ENCODE measurements around the gene UBE2F. TPM values are rescaled to one million over a fixed set of nuclear protein-coding genes. Genes with fewer than 3 reads are reported as not detected.

The UBE2F gene
- total and polyA plus RNA-seq, 9 of the 15 experiments (the other 6 are each of a cell fraction or from before 2014, with no cell fraction given): 18.1 to 88.1 (median 53.0) TPM

DNA sequence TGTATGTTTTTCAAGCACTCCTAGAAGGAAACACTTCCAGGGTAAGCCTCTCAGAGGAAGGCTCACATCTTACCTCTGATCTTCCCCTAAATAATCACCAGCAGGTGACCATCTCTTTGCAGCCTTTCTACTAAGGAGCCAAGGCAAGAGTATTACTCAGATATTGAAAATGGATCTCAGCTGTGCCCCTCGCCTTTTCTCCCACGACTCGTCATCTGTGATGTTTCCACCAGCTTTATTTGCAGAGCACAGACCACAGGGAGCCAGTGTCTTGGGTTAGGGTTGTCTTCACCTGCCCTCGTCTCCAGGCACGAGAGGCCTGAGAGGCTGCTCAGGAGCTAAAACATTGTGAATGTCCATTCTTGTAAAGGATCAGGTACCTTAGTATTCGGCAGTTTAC is 77.0 kb downstream of the UBE2F start (continued):
- no peak for TF ChIP-seq ZNF655 (CRISPR knock-in tag; IDR thresholded peaks at IDR 0.05)
- no peak for TF ChIP-seq PML (IDR thresholded peaks at IDR 0.05; ENCODE audit: low read length)
- no peak for TF ChIP-seq ZNF232 (CRISPR knock-in tag; IDR thresholded peaks at IDR 0.05)
- TF ChIP-seq RHOXF2B (CRISPR knock-in tag; conservative IDR thresholded peaks at IDR 0.05): no peak
- no peak for TF ChIP-seq TOE1 (IDR thresholded peaks at IDR 0.05; ENCODE audit: borderline replicate concordance)
- TF ChIP-seq TOE1 (CRISPR knock-in tag; IDR thresholded peaks at IDR 0.05; ENCODE audit: borderline replicate concordance, low read depth): no peak
- no peak for TF ChIP-seq NONO (IDR thresholded peaks at IDR 0.05; ENCODE audit: low read depth in 2 of 2, low read length in 1 of 2)

GRCh38 chr2:238045575-238045974 is 78.8 kb downstream of the UBE2F start:
- Histone ChIP-seq H3K9me3 (replicated peaks; ENCODE audit: control insufficient read depth, insufficient read depth, low read depth, low read length) (no peaks in the 10 kb centered on the region), H3K4me3 (no peak overlapping the region), H3K9ac (ENCODE audit: insufficient read depth in 1 of 2, low read depth in 2 of 2, low read length in 2 of 2) (no peak overlapping the region), H4K20me1 (replicated peaks; ENCODE audit: control insufficient read depth, insufficient read depth, low read length) (no peaks in the 10 kb centered on the region), H3K27me3 (ENCODE audit: control insufficient read depth in 2 of 2, insufficient read depth in 2 of 2, low read length in 2 of 2) (no peaks in the 10 kb centered on the region), H3K36me3 (ENCODE audit: control insufficient read depth, insufficient read depth, low read length) (peaks cover 30% of the 10 kb centered on the region; the same call in 2 of the 3 replicates), H3K79me2 (ENCODE audit: control insufficient read depth, insufficient read depth, low read length) (no peaks in the 10 kb centered on the region), H3K4me2 (ENCODE audit: insufficient read depth, low read length) (no peak overlapping the region), H3K9me1 (ENCODE audit: control insufficient read depth, insufficient read depth, low read length) (no peaks in the 10 kb centered on the region), H3K4me1 (replicated peaks in 1 of 2; ENCODE audit: control insufficient read depth in 2 of 2, insufficient read depth in 2 of 2, low read length in 2 of 2) (no peaks in the 10 kb centered on the region), H2AFZ (ENCODE audit: low read depth, low read length) (no peak overlapping the region), H3K27ac (ENCODE audit: extremely low read depth, low read depth, low read length) (no peak overlapping the region)
- DNase-seq (ENCODE audit: extremely low read depth in 1 of 4, low spot score in 3 of 4) (no peak), FAIRE-seq (no peak), ATAC-seq (no peak)
- TF ChIP-seq E2F1 (CRISPR knock-in tag; IDR thresholded peaks at IDR 0.05) (no peak), SRF (CRISPR knock-in tag; IDR thresholded peaks at IDR 0.05) (no peak), POLR2H (tag; IDR thresholded peaks at IDR 0.05; ENCODE audit: low read depth) (no peak), ZNF740 (CRISPR knock-in tag; IDR thresholded peaks at IDR 0.05) (no peak), ZNF740 (tag; IDR thresholded peaks at IDR 0.05) (no peak), HLTF (IDR thresholded peaks at IDR 0.05) (no peak), CREM (IDR thresholded peaks at IDR 0.05; ENCODE audit: low read depth) (no peak), NFRKB (IDR thresholded peaks at IDR 0.05; ENCODE audit: low read depth) (no peak), ZNF212 (CRISPR knock-in tag; IDR thresholded peaks at IDR 0.05) (no peak), RBM17 (IDR thresholded peaks at IDR 0.05; ENCODE audit: borderline replicate concordance, low read depth, low read length) (no peak), SRSF1 (IDR thresholded peaks at IDR 0.05; ENCODE audit: low read depth, low read length) (no peak)
- CTCF ChIA-PET (ENCODE audit: low intra/inter-chr PET ratio): no interaction called here
- POLR2A ChIA-PET: interaction anchor here (0.5 kb wide), 1 partner anchor 399 kb away, joined by 3 read pairs; no protein-coding TSS in a partner anchor
- in situ Hi-C loops (cut with MboI) (no loop called here), intact Hi-C loops (cut with micrococcal nuclease) (no loop called here)
- no TSS peak for BruUV-seq (replicated peaks)

Measured in K562 (cell line).